HG03521 (cell line): ENCODE data around the gene ISYNA1.

Source experiments
- ATAC-seq: cut with Tn5 transposase; IDR thresholded peaks from one replicate; pipeline ENCODE4 v1.9.1; 2021; ENCODE audit warnings: mild to moderate bottlenecking, moderate library complexity; ENCODE audit not compliant: unreplicated experiment

Gene ISYNA1

GRCh38 chr19:18433015-18433691 lies 4.8 kb downstream of the ISYNA1 start:
- ATAC-seq, result no peak

DNA sequence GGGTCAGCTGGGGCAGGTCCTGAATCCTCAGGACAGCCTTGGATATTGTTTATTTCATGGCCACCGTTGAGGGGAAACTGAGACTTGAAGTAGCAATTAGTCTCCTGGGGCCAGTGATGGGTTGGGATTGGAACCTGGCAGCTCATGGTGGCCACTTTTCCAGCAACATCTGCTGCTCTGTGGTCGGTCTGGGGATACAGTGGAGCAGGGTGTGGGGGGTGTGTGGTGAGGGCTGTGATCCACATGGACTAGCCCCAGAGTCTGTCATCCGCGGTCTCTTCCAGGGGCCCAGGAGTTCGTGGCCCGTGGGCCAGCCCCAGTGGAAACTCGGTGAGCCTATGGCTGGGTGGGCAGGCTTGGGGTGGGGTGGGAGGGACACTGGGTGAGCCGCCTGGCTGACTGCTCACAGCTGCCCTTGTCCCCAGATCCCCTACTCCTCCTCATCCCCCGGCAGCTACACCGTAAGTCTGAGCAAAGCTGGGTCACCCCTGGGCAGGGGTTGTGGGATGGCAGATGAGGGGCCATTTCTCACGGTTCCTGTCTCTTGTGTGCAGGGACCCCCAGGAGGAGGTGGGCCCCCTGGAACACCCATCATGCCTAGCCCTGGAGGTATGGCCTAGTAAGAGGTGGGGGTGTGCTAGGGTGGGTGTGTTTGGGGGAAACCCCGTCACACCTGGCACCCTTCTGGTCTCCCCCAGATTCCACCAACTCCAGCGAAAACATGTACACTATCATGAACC lies 5.5 kb downstream of the ISYNA1 start:
- no peak for ATAC-seq

DNA sequence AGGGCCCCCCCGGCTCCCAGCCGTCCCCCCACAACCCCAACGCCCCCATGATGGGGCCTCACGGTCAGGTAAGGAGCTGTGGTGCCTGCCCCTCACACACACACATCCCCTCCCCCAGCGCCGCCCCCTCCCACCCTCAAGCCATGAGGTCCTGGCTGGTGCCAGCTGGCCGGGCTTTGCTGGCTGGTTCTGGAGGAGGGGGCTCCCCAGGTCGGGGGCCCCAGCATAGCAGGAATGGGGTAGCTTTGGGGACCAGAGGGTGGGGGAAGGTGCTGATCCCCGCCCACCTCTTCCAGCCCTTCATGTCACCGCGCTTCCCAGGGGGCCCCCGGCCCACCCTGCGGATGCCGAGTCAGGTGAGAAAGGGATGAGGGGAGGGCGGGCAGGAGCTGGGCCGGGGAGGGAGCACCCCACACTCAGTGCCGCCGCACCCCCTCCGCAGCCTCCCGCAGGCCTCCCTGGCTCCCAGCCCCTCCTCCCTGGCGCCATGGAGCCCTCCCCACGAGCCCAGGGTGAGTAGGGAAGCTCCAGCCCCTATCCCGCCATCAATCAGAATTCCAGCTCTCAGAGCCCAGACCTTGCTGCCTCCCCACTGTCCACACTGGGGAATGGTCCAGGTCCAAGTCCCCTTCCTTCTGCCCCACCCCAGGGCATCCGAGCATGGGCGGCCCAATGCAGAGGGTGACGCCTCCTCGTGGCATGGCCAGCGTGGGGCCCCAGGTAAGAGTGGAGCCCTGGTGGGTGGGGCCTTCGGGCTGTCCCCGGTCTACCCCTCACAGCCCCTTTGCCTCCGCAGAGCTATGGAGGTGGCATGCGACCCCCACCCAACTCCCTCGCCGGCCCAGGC lies 6.4 kb downstream of the ISYNA1 start:
- ATAC-seq, result no peak

DNA sequence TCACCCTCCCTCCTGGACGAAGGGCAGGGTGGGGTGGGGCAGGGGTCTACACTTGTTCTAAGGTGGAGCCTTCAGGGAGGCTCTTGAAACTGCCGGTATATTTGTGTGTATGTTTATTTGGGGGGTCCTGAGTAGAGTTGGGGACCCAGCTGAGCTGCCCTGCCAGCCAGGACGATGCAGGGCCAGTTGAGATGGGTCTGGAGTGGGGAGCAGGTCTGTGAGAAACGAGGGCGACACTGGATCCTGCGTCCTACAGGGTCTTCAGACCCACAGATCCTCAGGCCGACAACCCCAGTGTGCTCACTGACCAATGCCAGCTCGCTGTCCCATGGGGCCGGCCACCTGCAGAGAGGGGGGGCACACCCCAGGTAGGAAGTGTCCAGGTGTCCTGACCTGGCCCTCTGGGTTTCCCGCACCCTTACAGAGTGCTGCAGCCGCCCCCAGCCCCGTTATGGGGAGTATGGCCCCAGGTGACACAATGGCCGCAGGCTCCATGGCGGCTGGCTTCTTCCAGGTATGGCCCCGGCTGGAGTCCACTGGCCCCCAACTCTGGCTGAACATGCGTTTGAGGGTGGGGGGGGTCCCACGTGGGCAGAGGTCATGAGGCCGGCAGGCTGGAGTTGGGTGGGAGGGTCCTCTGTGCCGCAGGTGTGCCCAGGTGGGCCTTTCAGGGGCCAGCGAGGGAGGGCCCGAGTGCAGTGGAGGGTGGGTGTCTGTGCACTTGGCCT lies 7.4 kb downstream of the ISYNA1 start:
- no peak for ATAC-seq

DNA sequence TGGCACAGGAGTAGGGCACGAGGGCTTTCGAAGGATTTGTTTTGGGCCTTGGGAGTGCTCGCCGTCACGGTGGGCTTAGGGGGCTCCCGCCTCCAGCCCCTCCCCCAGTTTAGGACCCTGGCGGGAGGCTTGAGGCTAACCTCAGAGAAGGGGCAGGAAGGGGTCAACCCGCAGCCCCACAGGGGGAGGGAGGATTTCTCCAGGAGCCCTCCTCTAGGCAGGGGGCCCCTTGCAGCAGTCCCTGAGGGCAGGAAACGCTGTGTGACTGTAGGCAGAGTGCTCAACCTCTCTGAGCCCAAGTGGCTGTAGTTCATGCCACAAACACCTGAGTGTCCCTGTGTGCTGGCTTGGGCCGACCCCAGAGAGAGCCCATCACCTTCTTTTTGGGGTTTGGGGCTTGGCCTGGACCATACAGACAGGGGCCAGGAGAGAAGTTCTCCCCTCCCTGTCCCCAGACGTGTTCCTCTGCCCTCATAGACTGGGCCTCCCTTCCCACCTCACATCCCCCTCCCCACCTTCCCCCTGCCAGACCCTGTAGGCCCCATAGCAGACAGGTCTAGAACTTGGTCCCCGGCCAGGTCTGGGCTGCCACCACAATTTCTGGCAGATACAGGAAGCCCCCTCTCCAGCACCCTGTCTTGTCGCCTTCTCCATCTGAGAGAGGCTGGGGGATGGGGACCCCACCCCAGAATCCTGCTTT lies 8.1 kb downstream of the ISYNA1 start:
- ATAC-seq, result no peak

DNA sequence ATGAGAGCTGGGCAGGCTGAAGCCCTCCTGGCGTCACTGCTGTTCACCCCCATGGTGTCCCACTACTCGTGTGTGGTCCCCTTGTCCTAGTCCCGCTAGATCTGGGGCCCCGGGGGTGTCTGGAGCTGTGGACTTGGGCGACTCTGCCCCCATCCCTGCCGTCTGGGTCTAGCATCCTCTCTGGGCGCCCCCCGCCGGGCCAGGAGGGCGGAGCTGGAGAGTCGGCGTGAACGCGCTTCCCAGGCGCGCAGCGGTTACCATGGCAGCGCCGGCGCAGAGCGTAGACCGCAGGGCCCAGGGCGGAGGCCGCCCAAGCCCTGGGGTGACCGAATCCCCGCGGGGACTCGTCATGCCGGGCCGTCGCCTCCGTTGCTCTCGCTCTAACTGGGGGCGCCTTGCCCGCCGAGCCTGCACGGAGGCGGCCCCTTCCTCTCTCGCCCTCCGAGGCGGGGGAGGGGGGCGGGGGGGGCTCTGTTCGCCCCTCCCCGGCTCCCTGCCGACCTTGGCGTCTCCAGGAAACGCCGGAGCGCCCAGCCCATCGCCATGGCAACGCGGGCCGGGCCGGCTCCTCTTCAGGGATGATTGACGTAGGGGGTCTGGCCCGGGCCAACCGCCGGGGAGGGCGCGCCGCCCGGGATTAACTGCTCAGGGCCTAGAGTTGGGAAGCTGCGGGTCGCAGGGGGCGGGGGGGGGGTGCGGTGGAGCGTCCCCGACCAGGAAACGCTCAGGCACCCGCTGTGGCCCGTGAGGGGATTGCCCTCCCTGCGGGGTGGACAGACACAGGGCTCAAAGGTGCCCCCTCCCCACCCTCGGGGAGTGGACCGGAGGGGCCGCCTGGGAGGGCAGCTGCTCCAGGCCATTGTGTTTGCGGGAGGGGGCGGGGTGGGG lies 8.9 kb downstream of the ISYNA1 start:
- ATAC-seq, result peak; percentile 55

- ATAC-seq, result no peak
Observed at GRCh38 chr19:18428173-18428786, 9.7 kb downstream of the ISYNA1 start.

- no peak for ATAC-seq
Observed at GRCh38 chr19:18427743-18428113, 10.2 kb downstream of the ISYNA1 start.

DNA sequence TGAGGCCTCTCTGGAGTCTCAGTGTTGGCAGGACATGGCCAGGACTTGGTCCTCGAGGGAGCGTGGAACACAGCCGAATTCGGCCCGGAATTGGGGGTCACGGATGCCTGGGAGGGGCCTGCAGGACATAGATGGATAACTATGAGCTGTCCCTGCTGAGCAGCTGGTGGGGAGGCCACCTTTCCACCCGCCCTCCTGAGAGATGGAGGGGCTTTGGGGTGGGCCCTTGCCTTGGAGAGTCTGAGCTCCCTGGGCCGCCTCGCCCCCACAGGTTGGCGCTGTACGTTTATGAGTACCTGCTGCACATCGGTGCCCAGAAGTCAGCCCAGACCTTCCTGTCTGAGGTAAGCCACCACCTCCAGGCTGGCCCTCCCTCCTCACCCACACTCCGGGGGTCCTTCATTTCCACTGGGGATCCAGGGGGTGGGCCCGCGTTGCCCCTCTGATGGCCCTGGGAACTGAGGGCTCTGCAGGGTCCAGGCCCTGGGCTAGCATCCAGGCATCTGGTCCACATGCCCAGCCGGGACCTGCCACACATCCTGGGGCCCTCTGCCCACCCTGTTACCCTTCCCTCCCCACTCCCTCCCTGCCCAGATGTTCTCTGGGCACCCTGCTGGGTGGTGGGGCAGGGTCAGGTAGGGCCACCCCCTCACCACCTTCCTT lies 10.7 kb downstream of the ISYNA1 start:
- ATAC-seq, result no peak

DNA sequence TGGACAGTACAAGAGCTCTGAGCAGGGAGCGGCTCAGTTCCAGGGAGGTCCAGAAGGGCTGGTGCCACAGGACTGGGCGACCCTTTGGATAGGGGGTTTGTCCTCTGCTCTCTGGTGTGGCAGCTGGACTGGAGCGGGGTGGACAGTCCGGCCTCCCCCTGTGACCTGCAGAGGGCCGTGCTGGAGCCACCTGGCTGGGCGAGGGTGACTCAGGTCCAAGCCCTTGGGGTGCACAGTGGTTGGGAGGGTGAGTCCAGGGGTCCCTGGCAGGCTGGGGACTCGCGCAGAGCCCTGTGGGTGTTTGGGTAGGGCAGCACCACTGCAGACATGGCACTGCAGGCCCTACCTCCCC lies 11.5 kb downstream of the ISYNA1 start:
- ATAC-seq, result no peak

- no peak for ATAC-seq
Observed at GRCh38 chr19:18425515-18426415, 12.2 kb downstream of the ISYNA1 start.

- ATAC-seq, result no peak
Observed at GRCh38 chr19:18424890-18425514, 12.9 kb downstream of the ISYNA1 start.

DNA sequence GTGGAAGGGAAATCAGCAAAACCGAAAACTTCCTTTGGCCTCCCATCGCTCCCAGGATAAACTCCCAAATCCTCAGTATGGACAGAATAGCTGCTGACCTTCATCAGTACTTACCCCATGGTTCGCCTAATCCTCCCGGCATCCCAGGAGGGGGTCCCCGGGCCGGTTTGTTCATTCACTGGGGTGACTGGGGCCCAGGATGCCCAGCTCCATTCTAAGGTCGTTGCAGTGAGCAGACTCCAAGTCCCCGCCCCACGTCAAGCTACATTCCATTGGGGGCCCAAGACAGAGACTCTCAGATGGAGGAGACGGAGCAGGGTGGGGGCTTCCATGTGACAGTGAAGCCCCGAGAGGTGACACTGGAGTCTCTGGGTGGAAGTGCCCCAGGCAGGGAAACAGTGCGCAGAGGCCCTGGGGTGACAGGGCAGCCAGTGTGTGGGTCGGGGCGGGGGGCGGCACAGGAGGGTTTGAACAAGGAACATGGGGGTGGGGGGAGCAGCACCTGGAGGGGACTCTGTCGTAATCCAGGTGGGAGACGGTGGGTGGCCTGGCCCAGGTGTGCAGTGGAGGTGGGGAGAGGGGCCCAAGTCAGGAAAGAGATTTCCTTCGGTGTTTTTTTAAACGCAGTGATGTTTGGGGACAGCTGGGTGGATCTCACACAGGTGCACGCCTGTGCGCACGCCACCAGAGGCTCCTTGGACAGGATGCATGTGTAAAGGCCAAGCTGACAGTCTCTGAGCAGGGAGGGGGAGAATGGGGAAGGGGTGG lies 13.6 kb downstream of the ISYNA1 start:
- ATAC-seq, result no peak

GRCh38 chr19:18423258-18424020 lies 14.5 kb downstream of the ISYNA1 start:
- no peak for ATAC-seq

GRCh38 chr19:18422530-18423191 lies 15.3 kb downstream of the ISYNA1 start:
- no peak for ATAC-seq
